GM20431 (cell line): ENCODE data around the gene TRAF3IP1.

Experiments
- in situ Hi-C: fragments of 300-500 bp; cut with MseI, MboI; formaldehyde crosslinking; loops from one replicate; pipeline ENCODE4 v1.15.0; 2020; ENCODE audit warnings: low sequenced_read_pairs; ENCODE audit not compliant: unreplicated experiment

Gene TRAF3IP1

GRCh38 chr2:238286987-238287736 is 33.2 kb upstream of the TRAF3IP1 start:
- in situ Hi-C loops, result no loop called here

- in situ Hi-C loops, result no loop called here
Measured at GRCh38 chr2:238287737-238288649, 32.3 kb upstream of the TRAF3IP1 start, which contains the start of gene PER2. Gene PER2, minus strand, starts transcription at chr2:238288610. Its CDS starts 10,674 bp downstream, at chr2:238277936.

GRCh38 chr2:238288650-238289573 is 31.4 kb upstream of the TRAF3IP1 start:
- in situ Hi-C loops, result no loop called here

GRCh38 chr2:238289574-238289973 is 30.7 kb upstream of the TRAF3IP1 start:
- in situ Hi-C loops, result no loop called here

- in situ Hi-C loops, result no loop called here
Measured at GRCh38 chr2:238290091-238290509, 30.2 kb upstream of the TRAF3IP1 start.

- in situ Hi-C loops, result no loop called here
Measured at GRCh38 chr2:238290715-238291549, 29.4 kb upstream of the TRAF3IP1 start.

GRCh38 chr2:238291550-238292281 is 28.6 kb upstream of the TRAF3IP1 start:
- in situ Hi-C loops, result no loop called here

- in situ Hi-C loops, result no loop called here
Measured at GRCh38 chr2:238294046-238294392, 26.3 kb upstream of the TRAF3IP1 start.

- in situ Hi-C loops, result no loop called here
Measured at GRCh38 chr2:238294393-238295143, 25.8 kb upstream of the TRAF3IP1 start.

GRCh38 chr2:238295144-238296112 is 24.9 kb upstream of the TRAF3IP1 start:
- in situ Hi-C loops, result no loop called here

GRCh38 chr2:238296638-238297457 is 23.5 kb upstream of the TRAF3IP1 start:
- in situ Hi-C loops, result no loop called here

GRCh38 chr2:238299803-238300202 is 20.5 kb upstream of the TRAF3IP1 start:
- in situ Hi-C loops, result no loop called here

- in situ Hi-C loops, result no loop called here
Measured at GRCh38 chr2:238302087-238302486, 18.2 kb upstream of the TRAF3IP1 start.

GRCh38 chr2:238302751-238303150 is 17.6 kb upstream of the TRAF3IP1 start:
- in situ Hi-C loops, result no loop called here

GRCh38 chr2:238304116-238304515 is 16.2 kb upstream of the TRAF3IP1 start:
- in situ Hi-C loops, result no loop called here
